Amniotic epithelial cell (primary cell): Measurements from ENCODE around the gene ACSS2.

Source experiments
- DNase-seq: peaks from one replicate; pipeline ENCODE4 v3.0.0-alpha.2; 2010; ENCODE audit warnings: low read depth

ACSS2 gene

DNA sequence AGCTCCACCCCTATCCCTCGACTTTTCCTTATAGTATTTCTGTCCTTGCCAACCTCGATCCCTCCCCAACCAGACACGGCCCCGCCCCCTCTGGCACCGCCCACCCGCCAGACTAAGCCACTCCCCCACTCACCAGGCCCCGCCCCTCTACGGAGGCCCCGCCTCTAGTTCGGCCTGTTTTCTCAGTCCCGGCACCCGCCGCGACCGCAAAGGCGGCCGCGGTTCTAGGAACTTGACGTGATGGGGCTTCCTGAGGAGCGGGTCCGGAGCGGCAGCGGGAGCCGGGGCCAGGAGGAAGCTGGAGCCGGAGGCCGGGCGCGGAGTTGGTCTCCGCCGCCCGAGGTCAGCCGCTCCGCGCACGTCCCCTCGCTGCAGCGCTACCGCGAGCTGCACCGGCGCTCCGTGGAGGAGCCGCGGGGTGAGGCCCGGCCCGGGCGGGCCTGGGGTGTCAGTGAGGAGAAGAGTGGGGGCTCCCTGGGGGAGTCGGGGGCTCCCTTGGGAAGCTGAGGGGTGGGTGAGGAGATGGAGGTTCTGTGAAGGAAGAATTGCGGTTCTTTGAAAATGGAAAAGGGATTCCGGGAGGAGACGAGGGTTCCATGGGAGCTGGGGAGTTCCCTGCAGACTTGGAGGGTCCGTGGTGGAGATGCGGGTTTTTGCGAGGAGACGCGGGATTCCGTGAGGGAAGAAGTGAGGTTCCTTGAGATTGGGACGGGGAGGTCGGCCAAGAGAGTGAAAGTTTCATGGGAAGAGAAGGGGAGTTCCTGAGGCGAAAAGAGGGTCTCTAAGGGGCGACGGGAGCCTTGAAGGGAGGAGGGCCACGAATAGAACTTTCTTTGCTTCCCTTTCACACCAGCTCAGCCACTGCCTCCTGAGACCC, at the start of gene ACSS2:
Gene ACSS2 (plus strand): TSS at position 207 of the 877 bp plus-strand sequence. CDS start 34 bp downstream, at position 241.
- DNase-seq = peak; percentile 97

- DNase-seq = no peak
Observed at GRCh38 chr20:34829191-34829590, 47.2 kb upstream of the ACSS2 start.

- DNase-seq = no peak
Observed at GRCh38 chr20:34831936-34832335, 44.5 kb upstream of the ACSS2 start.

GRCh38 chr20:34834459-34834893, 41.9 kb upstream of the ACSS2 start:
- peak; percentile 47 for DNase-seq

- DNase-seq = no peak
Observed at GRCh38 chr20:34842143-34842542, 34.3 kb upstream of the ACSS2 start.

GRCh38 chr20:34843421-34843820, 33.0 kb upstream of the ACSS2 start:
- peak; percentile 80 for DNase-seq

GRCh38 chr20:34848597-34848996, 27.8 kb upstream of the ACSS2 start:
- no peak for DNase-seq

GRCh38 chr20:34849778-34850177, 26.6 kb upstream of the ACSS2 start:
- no peak for DNase-seq

GRCh38 chr20:34850969-34851368, 25.4 kb upstream of the ACSS2 start:
- peak; percentile 63 for DNase-seq

- DNase-seq = no peak
Observed at GRCh38 chr20:34852298-34852697, 24.1 kb upstream of the ACSS2 start.

- DNase-seq = no peak
Observed at GRCh38 chr20:34859367-34859766, 17.0 kb upstream of the ACSS2 start.

GRCh38 chr20:34859826-34860545, 16.4 kb upstream of the ACSS2 start:
- DNase-seq = no peak

GRCh38 chr20:34861386-34862084, 14.9 kb upstream of the ACSS2 start:
- DNase-seq = no peak

GRCh38 chr20:34862724-34863123, 13.7 kb upstream of the ACSS2 start:
- DNase-seq = no peak

DNA sequence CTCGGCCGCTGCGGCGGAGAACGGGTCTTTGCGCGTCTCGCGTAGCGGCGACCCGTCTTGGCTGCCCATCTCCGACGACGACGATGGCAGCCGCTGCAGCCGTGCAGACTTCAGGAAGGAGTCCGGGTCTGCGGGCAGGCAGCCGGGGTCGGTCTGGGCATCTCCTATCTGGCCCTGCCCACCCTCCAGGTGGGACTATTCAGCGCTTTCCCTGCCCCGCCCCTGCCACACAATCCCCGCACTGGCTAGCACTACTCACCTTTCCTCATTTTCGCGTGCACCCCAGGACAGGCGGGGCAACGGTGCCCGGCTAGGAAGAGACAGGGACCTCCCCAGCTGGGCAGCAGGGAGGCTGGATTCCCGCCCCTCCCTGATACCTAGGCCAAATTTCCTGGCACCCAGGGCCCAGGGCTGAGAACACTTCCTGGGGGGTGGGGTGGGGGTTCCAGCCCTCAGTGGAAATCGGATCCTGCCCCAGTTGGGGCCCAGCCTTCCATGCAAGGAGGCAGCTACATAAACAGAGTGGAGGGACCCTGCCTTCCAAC, 12.9 kb upstream of the ACSS2 start:
- DNase-seq = no peak

- DNase-seq = no peak
Observed at GRCh38 chr20:34864216-34864615, 12.2 kb upstream of the ACSS2 start.

DNA sequence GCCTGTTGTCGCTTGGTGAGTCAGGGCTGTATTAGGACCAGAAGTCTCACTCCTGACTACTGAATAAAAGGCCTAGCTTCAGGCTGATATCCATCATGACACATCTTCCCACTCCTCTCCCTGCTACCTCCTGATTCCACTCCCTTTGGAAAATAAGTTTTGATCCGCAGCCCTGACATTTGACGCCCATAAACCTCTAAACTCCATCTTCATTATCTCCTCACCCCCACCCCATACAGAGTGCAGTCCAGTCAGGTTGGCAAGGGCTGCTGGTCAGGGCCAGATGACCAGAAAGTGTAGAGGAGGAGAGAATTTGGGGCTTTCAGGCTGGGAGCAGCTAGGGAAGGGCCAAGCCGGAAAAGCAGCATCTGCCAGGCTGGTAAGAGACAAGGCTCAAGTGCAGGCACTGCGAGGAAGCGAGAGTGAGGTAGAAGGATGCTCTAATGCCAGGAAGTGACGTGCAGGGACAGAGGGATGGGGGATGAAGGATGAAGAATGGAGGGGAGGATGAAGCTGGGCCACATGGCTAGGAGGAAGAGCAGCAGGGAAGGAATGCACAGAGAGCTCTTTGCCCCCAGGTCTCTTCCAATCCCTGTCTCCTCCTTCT, 5.0 kb upstream of the ACSS2 start:
- DNase-seq = no peak

- DNase-seq = no peak
Observed at GRCh38 chr20:34871966-34872621, 4.3 kb upstream of the ACSS2 start.

DNA sequence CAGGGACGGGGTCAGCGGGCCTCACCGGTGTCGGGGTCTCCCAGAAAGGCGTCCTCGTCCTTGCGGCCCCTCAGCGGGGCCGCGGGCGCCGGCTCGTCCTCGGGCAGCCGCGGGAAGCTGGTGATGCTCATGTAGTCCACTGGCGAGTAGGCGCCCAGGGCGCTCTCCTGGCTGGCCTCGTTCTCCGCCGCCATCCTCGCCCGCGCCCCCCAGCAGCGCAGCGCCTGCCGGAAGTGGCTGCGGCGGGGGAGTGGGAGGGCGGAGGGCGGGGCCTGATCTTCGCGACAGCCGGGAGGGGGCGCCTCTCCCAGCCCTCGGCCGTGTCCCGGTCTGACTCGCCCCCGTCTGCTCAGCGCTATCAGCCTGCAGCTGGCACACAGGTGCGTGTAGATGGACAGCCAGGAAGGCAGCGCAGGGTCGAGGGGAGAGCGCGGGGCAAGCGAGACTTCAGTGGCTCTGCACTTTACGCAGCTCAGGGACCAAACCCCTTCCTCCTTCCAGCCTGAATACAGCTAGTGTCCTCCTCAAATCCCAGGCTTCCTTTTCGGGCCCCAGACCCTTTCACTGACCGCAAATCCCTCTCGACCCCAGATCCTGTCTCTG, 3.7 kb upstream of the ACSS2 start, which contains the start of gene GGT7:
Gene GGT7 (minus strand): TSS at position 235 of the 603 bp plus-strand sequence. CDS start 41 bp downstream, at position 194.
- DNase-seq = peak; percentile 47

- no peak for DNase-seq
Observed at GRCh38 chr20:34873583-34874093, 2.8 kb upstream of the ACSS2 start.
